Measurements from ENCODE around the gene FGA.

FGA gene

GRCh38 chr4:154574311-154574710, 16.2 kb downstream of the FGA start:
- Mint-ChIP-seq H3K4me1 (ENCODE audit: low read depth) (no peaks in the 10 kb centered on the region), H3K9me3 (no peaks in the 10 kb centered on the region), H3K27ac (no peak overlapping the region), H3K4me3 (no peak overlapping the region), H3K27me3 (peaks cover 33% of the 10 kb centered on the region), H3K36me3 (ENCODE audit: low read depth) (no peaks in the 10 kb centered on the region)
- DNase-seq = no peak

DNA sequence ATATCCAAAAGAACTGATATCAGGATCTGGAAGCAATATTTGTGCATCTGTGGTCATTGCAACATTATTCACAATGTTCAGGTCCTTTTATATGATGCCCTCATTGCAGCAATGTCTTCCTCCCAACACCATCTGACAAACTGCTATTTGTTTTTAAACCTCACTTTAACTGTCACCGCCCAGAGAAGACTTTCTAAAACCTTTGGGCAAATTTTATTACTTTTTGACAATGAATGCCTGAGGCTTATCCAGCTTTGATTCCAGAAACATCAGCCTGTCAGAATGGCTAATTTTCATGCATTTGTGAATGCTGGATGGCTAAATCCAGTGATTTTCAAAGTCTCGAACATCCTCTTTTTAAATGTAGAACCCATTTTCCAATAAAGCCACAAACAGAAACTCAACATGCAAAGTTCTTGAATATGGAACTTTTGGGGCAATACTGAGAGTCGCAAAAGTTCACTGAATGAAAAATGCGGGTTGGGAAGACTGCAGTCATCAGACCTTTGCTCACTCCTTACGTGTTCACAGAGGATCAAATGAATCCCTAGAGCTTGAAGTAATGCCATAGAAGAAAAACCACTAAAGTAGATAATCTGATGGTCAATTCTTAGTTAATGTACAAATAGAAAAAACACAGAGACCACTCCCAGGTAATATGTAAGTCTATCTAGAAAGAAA, 17.2 kb downstream of the FGA start:
- no peaks in the 10 kb centered on the region for H3K9me3 Mint-ChIP-seq
- H3K27ac Mint-ChIP-seq = no peak overlapping the region
- DNase-seq = no peak
- H3K4me1 Mint-ChIP-seq (ENCODE audit: low read depth) = no peaks in the 10 kb centered on the region
- no peak overlapping the region for H3K4me3 Mint-ChIP-seq
- no peaks in the 10 kb centered on the region for H3K36me3 Mint-ChIP-seq (ENCODE audit: low read depth)
- H3K27me3 Mint-ChIP-seq = peaks cover 28% of the 10 kb centered on the region

- H3K9me3 Mint-ChIP-seq = no peaks in the 10 kb centered on the region
Measured at GRCh38 chr4:154569584-154569983, 21.0 kb downstream of the FGA start.

DNA sequence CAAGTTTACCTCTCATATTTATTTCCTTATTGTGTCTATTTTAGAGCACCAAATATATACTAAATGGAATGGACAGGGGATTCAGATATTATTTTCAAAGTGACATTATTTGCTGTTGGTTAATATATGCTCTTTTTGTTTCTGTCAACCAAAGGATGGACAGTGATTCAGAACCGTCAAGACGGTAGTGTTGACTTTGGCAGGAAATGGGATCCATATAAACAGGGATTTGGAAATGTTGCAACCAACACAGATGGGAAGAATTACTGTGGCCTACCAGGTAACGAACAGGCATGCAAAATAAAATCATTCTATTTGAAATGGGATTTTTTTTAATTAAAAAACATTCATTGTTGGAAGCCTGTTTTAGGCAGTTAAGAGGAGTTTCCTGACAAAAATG, 21.5 kb downstream of the FGA start:
- Mint-ChIP-seq H3K27ac (no peak overlapping the region), H3K36me3 (ENCODE audit: low read depth) (no peaks in the 10 kb centered on the region), H3K27me3 (peaks cover 6% of the 10 kb centered on the region), H3K4me1 (ENCODE audit: low read depth) (no peaks in the 10 kb centered on the region), H3K4me3 (no peak overlapping the region), H3K9me3 (no peaks in the 10 kb centered on the region)
- DNase-seq = no peak

More at GRCh38 chr4:154569584-154569983, 21.0 kb downstream of the FGA start:
- no peak overlapping the region for H3K4me3 Mint-ChIP-seq
- H3K27me3 Mint-ChIP-seq = peaks cover 6% of the 10 kb centered on the region
- DNase-seq = no peak
- no peaks in the 10 kb centered on the region for H3K4me1 Mint-ChIP-seq (ENCODE audit: low read depth)
- no peaks in the 10 kb centered on the region for H3K36me3 Mint-ChIP-seq (ENCODE audit: low read depth)
- no peak overlapping the region for H3K27ac Mint-ChIP-seq

GRCh38 chr4:154566639-154567204, 23.8 kb downstream of the FGA start:
- H3K27me3 Mint-ChIP-seq = peaks cover 4% of the 10 kb centered on the region
- H3K4me3 Mint-ChIP-seq = no peak overlapping the region
- no peak overlapping the region for H3K27ac Mint-ChIP-seq
- H3K9me3 Mint-ChIP-seq = no peaks in the 10 kb centered on the region
- no peaks in the 10 kb centered on the region for H3K4me1 Mint-ChIP-seq (ENCODE audit: low read depth)
- DNase-seq = no peak
- H3K36me3 Mint-ChIP-seq (ENCODE audit: low read depth) = no peaks in the 10 kb centered on the region

GRCh38 chr4:154565704-154566103, 24.8 kb downstream of the FGA start:
- DNase-seq = no peak
- Mint-ChIP-seq H3K27ac (no peak overlapping the region), H3K4me1 (ENCODE audit: low read depth) (no peaks in the 10 kb centered on the region), H3K36me3 (ENCODE audit: low read depth) (no peaks in the 10 kb centered on the region), H3K9me3 (no peaks in the 10 kb centered on the region), H3K27me3 (peaks cover 2% of the 10 kb centered on the region), H3K4me3 (no peak overlapping the region)

GRCh38 chr4:154564311-154564710, 26.2 kb downstream of the FGA start:
- DNase-seq = no peak
- no peak overlapping the region for H3K4me3 Mint-ChIP-seq

DNA sequence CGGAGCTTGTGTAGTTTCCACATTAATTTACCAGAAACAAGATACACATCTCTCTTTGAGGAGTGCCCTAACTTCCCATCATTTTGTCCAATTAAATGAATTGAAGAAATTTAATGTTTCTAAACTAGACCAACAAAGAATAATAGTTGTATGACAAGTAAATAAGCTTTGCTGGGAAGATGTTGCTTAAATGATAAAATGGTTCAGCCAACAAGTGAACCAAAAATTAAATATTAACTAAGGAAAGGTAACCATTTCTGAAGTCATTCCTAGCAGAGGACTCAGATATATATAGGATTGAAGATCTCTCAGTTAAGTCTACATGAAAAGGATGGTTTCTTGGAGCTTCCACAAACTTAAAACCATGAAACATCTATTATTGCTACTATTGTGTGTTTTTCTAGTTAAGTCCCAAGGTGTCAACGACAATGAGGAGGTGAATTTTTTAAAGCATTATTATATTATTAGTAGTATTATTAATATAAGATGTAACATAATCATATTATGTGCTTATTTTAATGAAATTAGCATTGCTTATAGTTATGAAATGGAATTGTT, 27.8 kb downstream of the FGA start, which contains the start of gene FGB:
FGB (plus strand) TSS at position 315 of the 558 bp plus-strand sequence; CDS start at position 323, 8 bp downstream.
- Mint-ChIP-seq H3K27ac (no peak within 1 kb of the TSS), H3K36me3 (ENCODE audit: low read depth) (no peaks in the 10 kb centered on the region), H3K4me1 (ENCODE audit: low read depth) (no peaks in the 10 kb centered on the region), H3K4me3 (no peak within 1 kb of the TSS), H3K27me3 (peaks cover 10% of the 10 kb centered on the region), H3K9me3 (no peaks in the 10 kb centered on the region)
- no peak for DNase-seq

More at GRCh38 chr4:154564311-154564710, 26.2 kb downstream of the FGA start:
- Mint-ChIP-seq H3K27ac (no peak overlapping the region), H3K27me3 (peaks cover 6% of the 10 kb centered on the region), H3K4me1 (ENCODE audit: low read depth) (no peaks in the 10 kb centered on the region), H3K36me3 (ENCODE audit: low read depth) (no peaks in the 10 kb centered on the region), H3K9me3 (no peaks in the 10 kb centered on the region)

- Mint-ChIP-seq H3K27ac (no peak overlapping the region), H3K27me3 (peaks cover 10% of the 10 kb centered on the region), H3K9me3 (no peaks in the 10 kb centered on the region), H3K36me3 (ENCODE audit: low read depth) (no peaks in the 10 kb centered on the region), H3K4me3 (no peak overlapping the region), H3K4me1 (ENCODE audit: low read depth) (no peaks in the 10 kb centered on the region)
- DNase-seq = no peak
Measured at GRCh38 chr4:154560824-154561231, 29.7 kb downstream of the FGA start.

DNA sequence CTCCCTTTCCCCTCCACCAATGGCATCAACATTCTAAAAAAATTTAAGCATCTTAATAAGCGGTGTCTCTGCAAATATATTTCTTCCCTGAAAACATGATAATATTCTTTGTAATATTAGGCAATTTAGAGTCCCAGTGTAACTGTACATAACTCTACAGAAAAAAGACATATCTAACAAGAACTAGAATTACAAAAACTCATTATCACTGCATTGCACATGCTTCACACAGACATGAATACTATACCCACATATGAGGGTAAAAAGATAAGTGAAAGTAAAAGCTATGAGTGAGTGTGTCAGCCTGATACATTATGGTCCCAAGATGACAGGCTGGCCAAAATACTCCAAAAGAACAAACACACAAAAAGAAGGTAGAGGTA, 30.1 kb downstream of the FGA start:
- Mint-ChIP-seq H3K4me3 (no peak overlapping the region), H3K36me3 (ENCODE audit: low read depth) (no peaks in the 10 kb centered on the region), H3K27me3 (peaks cover 10% of the 10 kb centered on the region), H3K27ac (no peak overlapping the region), H3K4me1 (ENCODE audit: low read depth) (no peaks in the 10 kb centered on the region), H3K9me3 (no peaks in the 10 kb centered on the region)
- DNase-seq = no peak

- Mint-ChIP-seq H3K27me3 (peaks cover 10% of the 10 kb centered on the region), H3K4me3 (no peak overlapping the region), H3K9me3 (no peaks in the 10 kb centered on the region), H3K27ac (no peak overlapping the region), H3K4me1 (ENCODE audit: low read depth) (no peaks in the 10 kb centered on the region), H3K36me3 (ENCODE audit: low read depth) (no peaks in the 10 kb centered on the region)
- no peak for DNase-seq
Measured at GRCh38 chr4:154559494-154560418, 30.8 kb downstream of the FGA start.

GRCh38 chr4:154559141-154559493, 31.4 kb downstream of the FGA start:
- no peaks in the 10 kb centered on the region for H3K9me3 Mint-ChIP-seq
- DNase-seq = no peak
- H3K36me3 Mint-ChIP-seq (ENCODE audit: low read depth) = no peaks in the 10 kb centered on the region
- H3K27me3 Mint-ChIP-seq = peaks cover 10% of the 10 kb centered on the region
- no peak overlapping the region for H3K4me3 Mint-ChIP-seq
- no peaks in the 10 kb centered on the region for H3K4me1 Mint-ChIP-seq (ENCODE audit: low read depth)
- H3K27ac Mint-ChIP-seq = no peak overlapping the region

- peaks cover 23% of the 10 kb centered on the region for H3K4me1 Mint-ChIP-seq (ENCODE audit: low read depth)
- H3K4me3 Mint-ChIP-seq = no peak overlapping the region
- H3K27me3 Mint-ChIP-seq = no peaks in the 10 kb centered on the region
- H3K36me3 Mint-ChIP-seq (ENCODE audit: low read depth) = peaks cover 29% of the 10 kb centered on the region
- no peak overlapping the region for H3K27ac Mint-ChIP-seq
- peak; percentile 75 for DNase-seq
- H3K9me3 Mint-ChIP-seq = no peaks in the 10 kb centered on the region
Measured at GRCh38 chr4:154551872-154552686, 38.5 kb downstream of the FGA start.

All from activated T-cell treated with anti-CD3 and anti-CD28 coated beads, Interleukin-2, amount 50 U/mL, for 24 hours (primary cell).